Measurements from ENCODE around the gene RRP1B. TPM values are rescaled to one million over a fixed set of nuclear protein-coding genes. Genes with fewer than 3 reads are reported as not detected.

Gene RRP1B
- total and polyA plus RNA-seq, 2 of the 13 experiments (the other 11 are each of a cell fraction or from before 2014, with no cell fraction given): 16.3 to 46.2 TPM

GRCh38 chr21:43731476-43731875 lies 72.1 kb downstream of the RRP1B start (continued):
- TF ChIP-seq ZNF687 (CRISPR knock-in tag; IDR thresholded peaks at IDR 0.05) (peak; percentile 86), ZNF607 (CRISPR knock-in tag; IDR thresholded peaks at IDR 0.05; ENCODE audit: borderline replicate concordance) (no peak), GFI1 (CRISPR knock-in tag; IDR thresholded peaks at IDR 0.05; ENCODE audit: borderline replicate concordance) (0 out of 2 replicates have a peak, but pooled peaks have one; percentile 53), BCL6 (CRISPR knock-in tag; IDR thresholded peaks at IDR 0.05) (peak; percentile 42), ZNF205 (CRISPR knock-in tag; IDR thresholded peaks at IDR 0.05) (peak; percentile 42; the same call in 1 of the 2 replicates), RFX5 (IDR thresholded peaks at IDR 0.05; ENCODE audit: low read depth, low read length) (no peak), DRAP1 (CRISPR knock-in tag; IDR thresholded peaks at IDR 0.05) (peak; percentile 61; the same call in 1 of the 2 replicates), FOXJ3 (CRISPR knock-in tag; IDR thresholded peaks at IDR 0.05; ENCODE audit: borderline replicate concordance) (0 out of 2 replicates have a peak, but pooled peaks have one; percentile 11), ATF3 (CRISPR knock-in tag; IDR thresholded peaks at IDR 0.05) (no peak), FOXA3 (CRISPR knock-in tag; IDR thresholded peaks at IDR 0.05) (peak; percentile 38; the same call in 1 of the 2 replicates), HNF1B (CRISPR knock-in tag; IDR thresholded peaks at IDR 0.05) (0 out of 2 replicates have a peak, but pooled peaks have one; percentile 15), ZFX (CRISPR knock-in tag; IDR thresholded peaks at IDR 0.05; ENCODE audit: low read depth) (0 out of 2 replicates have a peak, but pooled peaks have one; percentile 44), ZNF430 (CRISPR knock-in tag; IDR thresholded peaks at IDR 0.05) (peak; percentile 33; the same call in 1 of the 2 replicates), ZNF572 (CRISPR knock-in tag; IDR thresholded peaks at IDR 0.05) (0 out of 2 replicates have a peak, but pooled peaks have one; percentile 1), ZNF629 (CRISPR knock-in tag; conservative IDR thresholded peaks at IDR 0.05) (no peak), ZNF710 (CRISPR knock-in tag; IDR thresholded peaks at IDR 0.05; ENCODE audit: borderline replicate concordance) (peak; percentile 58), KLF6 (CRISPR knock-in tag; IDR thresholded peaks at IDR 0.05) (no peak), ZNF501 (CRISPR knock-in tag; IDR thresholded peaks at IDR 0.05) (0 out of 2 replicates have a peak, but pooled peaks have one; percentile 12), MXI1 (IDR thresholded peaks at IDR 0.05; ENCODE audit: borderline replicate concordance, low read depth, low read length) (peak; percentile 65; the same call in 1 of the 3 replicates)
